Kidney glomerular epithelial cell (primary cell): ENCODE results near the gene SMIM24.
"Not testable (repeated sequence)": the region's sequence is repeated elsewhere in the genome, so short reads cannot be mapped to it uniquely, and the experiment has no call there.

Experiments used
- DNase-seq: peaks from one replicate; lab custom pipeline; 2025; lab: John Stamatoyannopoulos, UW

SMIM24 gene

GRCh38 chr19:3514930-3515329, 34.6 kb upstream of the SMIM24 start:
- DNase-seq = no peak

GRCh38 chr19:3513229-3514140, 33.2 kb upstream of the SMIM24 start:
- DNase-seq = no peak

DNA sequence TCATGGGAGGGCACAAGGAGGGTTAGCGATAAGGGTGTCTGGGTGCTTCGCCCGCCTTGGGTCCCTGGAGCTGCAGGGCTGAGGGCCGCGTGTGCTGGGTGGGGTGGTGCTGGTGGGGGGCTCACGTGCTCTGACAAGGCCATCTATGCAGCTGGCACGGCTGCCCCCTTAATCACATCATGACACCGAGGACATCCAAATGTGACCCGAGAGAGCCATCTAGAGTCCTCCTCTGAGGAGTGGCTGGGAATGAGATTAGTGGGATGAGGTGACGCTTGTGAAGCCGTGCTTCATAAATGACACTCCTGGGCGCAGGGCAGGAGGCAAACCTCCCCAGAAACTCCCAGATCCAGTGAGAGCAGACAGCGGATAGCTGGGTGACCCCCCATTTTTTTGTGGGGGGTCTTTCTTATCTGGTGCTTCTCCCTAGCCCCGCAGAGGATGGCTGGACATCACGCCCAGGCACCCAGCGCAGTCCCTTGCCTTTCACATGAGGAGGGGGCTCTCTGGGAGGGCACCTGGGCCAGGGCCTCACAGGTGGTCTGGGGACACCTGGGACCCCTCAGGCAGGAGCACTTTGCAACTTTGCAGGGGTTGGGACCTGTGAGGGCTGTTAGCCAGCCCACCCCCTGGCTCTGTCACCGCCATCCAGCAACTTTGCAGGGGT, 32.4 kb upstream of the SMIM24 start:
- DNase-seq = no peak

- DNase-seq = no peak
Measured at GRCh38 chr19:3511506-3512251, 31.4 kb upstream of the SMIM24 start.

- DNase-seq = no peak
Measured at GRCh38 chr19:3510727-3511126, 30.4 kb upstream of the SMIM24 start.

- DNase-seq = no peak
Measured at GRCh38 chr19:3509566-3509989, 29.3 kb upstream of the SMIM24 start.

GRCh38 chr19:3508771-3509535, 28.6 kb upstream of the SMIM24 start:
- DNase-seq = no peak

DNA sequence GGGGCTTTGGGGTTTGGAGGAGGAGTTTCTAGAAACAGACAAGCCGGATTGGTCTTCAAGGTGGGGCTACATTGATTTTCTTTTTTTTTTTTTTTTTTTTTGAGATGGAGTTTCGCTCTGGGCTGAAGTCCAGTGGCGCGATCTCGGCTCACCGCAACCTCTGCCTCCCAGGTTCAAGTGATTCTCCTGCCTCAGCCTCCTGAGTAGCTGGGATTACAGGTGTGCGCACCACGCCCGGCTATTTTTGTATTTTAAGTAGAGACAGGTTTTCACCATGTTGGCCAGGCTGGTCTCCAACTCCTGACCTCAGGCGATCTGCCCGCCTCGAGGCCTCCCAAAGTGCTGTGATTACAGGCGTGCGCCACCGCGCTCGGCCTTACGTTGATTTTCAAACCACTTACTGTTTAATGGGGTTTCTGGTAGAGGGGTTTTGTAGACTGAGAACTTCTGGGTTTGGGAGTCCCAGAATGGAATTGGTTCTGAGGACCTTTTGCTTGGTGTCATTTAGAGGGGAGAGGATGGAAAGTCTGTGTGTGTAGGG, 27.9 kb upstream of the SMIM24 start:
- not testable (repeated sequence) for DNase-seq

DNA sequence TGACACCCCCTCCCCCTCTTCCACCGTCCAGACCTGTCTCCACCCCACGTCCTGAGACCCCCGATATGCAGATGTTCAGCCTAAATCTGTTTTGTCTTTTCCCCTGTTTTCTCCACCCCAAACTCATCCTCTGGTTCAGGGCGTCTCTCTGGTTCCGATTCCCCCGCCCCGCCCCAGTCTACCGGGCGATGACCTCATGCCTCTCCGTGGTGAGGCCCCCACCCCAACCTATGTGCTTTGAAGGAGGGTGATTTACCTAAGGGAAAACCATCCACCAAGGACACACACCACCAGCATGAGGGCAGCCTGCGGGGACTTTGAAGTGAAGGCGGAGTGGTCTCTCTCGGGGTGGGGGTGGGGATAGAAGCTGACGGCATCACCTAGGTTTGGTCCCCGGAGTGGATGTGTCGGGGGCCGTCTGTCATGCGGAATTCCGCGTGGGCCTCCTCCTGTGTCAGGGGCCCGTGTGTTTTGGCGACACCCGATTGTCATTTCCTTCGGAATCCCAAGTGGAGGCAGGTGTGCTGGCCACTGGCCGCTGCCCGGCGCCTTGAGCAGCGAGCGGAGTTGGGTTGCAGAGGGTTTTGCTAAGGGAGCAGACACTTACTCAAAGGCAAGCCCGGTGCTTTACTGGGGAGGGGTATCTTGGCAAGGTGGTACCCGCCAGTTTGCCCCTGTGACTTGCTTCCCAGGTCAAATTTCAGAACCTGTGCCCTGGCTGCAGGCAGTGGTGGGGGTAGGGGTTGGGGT, 27.2 kb upstream of the SMIM24 start:
- DNase-seq = peak; percentile 5

DNA sequence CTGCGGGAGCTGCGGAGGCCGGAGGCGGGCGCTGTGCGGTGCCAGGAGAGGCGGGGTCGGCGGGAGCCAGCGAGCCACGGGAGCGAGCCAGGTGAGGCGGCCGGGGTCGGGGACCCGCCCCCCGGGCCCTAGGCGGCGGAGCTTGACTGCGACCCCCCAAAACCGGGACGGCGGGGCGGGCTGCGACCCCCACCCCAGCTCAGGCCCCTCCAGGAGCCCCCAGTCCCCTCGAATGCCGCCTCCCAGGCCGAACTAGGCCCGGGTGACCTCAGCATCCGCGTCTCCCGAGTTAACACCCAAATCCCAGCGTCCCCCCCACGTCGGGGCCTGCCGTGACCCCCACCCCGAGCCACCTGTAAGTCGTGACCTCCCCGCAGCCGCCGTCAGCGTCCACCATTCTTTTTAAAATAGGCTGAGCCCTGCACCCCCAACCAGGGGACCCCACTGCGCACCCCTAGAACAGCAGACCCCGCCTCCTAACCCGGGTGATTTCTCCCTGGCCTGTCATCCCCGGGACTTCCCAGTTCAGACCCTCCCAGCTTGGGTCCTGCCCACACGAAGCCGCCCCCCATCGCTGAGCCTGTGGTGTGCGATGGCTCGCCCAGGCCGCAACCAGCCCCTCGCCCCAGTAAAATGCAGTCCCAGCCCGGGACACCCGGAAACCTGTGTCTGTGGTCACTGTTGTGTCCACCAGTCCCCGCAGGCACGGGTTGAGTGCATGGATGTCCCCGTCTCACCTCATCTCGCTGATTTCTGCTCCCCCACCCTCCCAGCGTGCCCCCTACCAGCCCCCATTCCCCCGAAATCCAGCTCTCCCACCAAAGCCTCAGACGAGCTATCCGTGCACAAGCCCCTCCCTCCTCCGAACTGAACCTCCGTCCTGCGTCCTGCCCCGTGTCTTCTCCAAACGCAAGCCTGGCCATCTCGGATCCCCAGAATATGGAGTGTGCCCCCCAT, 26.3 kb upstream of the SMIM24 start:
- no peak for DNase-seq

GRCh38 chr19:3505598-3506383, 25.5 kb upstream of the SMIM24 start, which contains the start of gene FZR1:
FZR1 (plus strand) TSS chr19:3506311; CDS start chr19:3522990, 16,679 bp downstream.
- peak; percentile 95 for DNase-seq

GRCh38 chr19:3504735-3505134, 24.4 kb upstream of the SMIM24 start:
- DNase-seq = no peak

DNA sequence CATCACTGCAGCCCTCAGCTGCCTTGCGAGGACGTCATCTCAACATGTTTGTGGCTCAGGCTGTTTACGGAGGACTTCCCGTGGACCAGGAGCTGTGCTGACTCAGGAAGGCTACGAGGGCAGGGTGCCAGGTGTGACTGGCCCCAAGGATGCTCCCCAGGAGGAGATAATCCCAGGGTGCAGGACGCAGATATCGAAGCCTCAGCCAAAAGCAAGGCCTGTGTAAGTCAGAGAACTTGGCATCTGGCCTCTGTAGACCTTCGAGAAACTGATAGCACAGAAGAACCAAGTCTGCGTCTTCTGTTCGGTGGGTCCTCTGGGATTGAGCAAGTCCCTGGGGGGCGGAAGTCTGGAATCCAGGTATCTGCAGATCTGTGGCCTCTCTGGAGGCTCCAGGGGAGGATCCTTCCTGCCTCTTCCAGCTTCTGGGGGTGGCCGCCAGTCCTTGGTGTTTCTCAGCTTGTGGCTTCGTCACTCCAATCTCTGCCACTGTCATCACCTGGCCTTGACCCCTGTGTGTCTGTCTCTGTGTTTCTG, 22.8 kb upstream of the SMIM24 start:
- DNase-seq = no peak

GRCh38 chr19:3501780-3502179, 21.5 kb upstream of the SMIM24 start:
- no peak for DNase-seq

- peak; percentile 98 for DNase-seq
Measured at GRCh38 chr19:3500429-3501101, 20.2 kb upstream of the SMIM24 start, which contains the start of gene DOHH. DOHH (minus strand) TSS chr19:3500674; CDS start chr19:3496814, 3,860 bp downstream.

- DNase-seq = no peak
Measured at GRCh38 chr19:3499738-3500428, 19.6 kb upstream of the SMIM24 start.
